Measurements from ENCODE around the gene POU1F1. TPM values are rescaled to one million over a fixed set of nuclear protein-coding genes. Genes with fewer than 3 reads are reported as not detected.

The POU1F1 gene
- total RNA-seq: not detected in 2 replicates

GRCh38 chr3:87276484-87276883, at the start of gene POU1F1:
Gene POU1F1, minus strand, starts transcription at chr3:87276584. Its CDS starts 122 bp downstream, at chr3:87276462.

GRCh38 chr3:87227104-87227834, 49.1 kb downstream of the POU1F1 start, which contains the start of gene CHMP2B:
Gene CHMP2B, plus strand, starts transcription at chr3:87227309. Its CDS starts 214 bp downstream, at chr3:87227523.

Other genes starting within 250 kb of the POU1F1 start
- 19.6 and 25.8 TPM in 2 replicates for gene CHMP2B, start 49.3 kb downstream of the POU1F1 start, total RNA-seq